GM12864 (cell line): Measurements from ENCODE around the gene PAGE2.
"Not testable (repeated sequence)": the region's sequence is repeated elsewhere in the genome, so short reads cannot be mapped to it uniquely, and the experiment has no call there.

Source experiments
- DNase-seq: peaks from one replicate; pipeline ENCODE4 v3.0.0-alpha.2; 2011; ENCODE audit warnings: low read depth
- H3K4me3 ChIP-seq: 2 replicates; pipeline ENCODE4 v1.5.1; 2011; ENCODE audit warnings: mild to moderate bottlenecking, low read depth, low read length, control low read depth
- CTCF ChIP-seq: IDR thresholded peaks from 2 replicates; pipeline ENCODE4 v1.5.1; 2011; ENCODE audit warnings: low read depth, mild to moderate bottlenecking, moderate library complexity, low read length, control low read depth, inconsistent platforms; ENCODE audit errors: missing control alignments

PAGE2 gene

GRCh38 chrX:55109306-55109705, 20.5 kb downstream of the PAGE2 start:
- DNase-seq, result no peak
- no peak overlapping the region for H3K4me3 ChIP-seq
- TF ChIP-seq CTCF, result no peak

GRCh38 chrX:55111578-55112254, 22.9 kb downstream of the PAGE2 start:
- H3K4me3 ChIP-seq, result no peak overlapping the region
- TF ChIP-seq CTCF, result no peak
- DNase-seq, result no peak

- DNase-seq, H3K4me3 ChIP-seq: not testable (repeated sequence)
These were observed 27.8 kb downstream of the PAGE2 start for GRCh38 chrX:55116589-55116988.

- no peak overlapping the region for H3K4me3 ChIP-seq
- TF ChIP-seq CTCF, result no peak
These were observed 29.8 kb downstream of the PAGE2 start for GRCh38 chrX:55118574-55118973.

GRCh38 chrX:55119271-55119670, 30.5 kb downstream of the PAGE2 start:
- no peak for DNase-seq
- TF ChIP-seq CTCF, result no peak
- H3K4me3 ChIP-seq, result no peak overlapping the region

More at GRCh38 chrX:55118574-55118973, 29.8 kb downstream of the PAGE2 start:
- DNase-seq, result no peak

GRCh38 chrX:55119712-55120111, 30.9 kb downstream of the PAGE2 start:
- no peak for TF ChIP-seq CTCF
- no peak for DNase-seq
- no peak overlapping the region for H3K4me3 ChIP-seq

GRCh38 chrX:55120761-55121358, 32.0 kb downstream of the PAGE2 start:
- no peak overlapping the region for H3K4me3 ChIP-seq
- no peak for TF ChIP-seq CTCF
- no peak for DNase-seq
